ENCODE results near the gene GGT5.
A peak's percentile ranks its signal among the peaks of the same experiment; 100 is the strongest.

Gene GGT5

DNA sequence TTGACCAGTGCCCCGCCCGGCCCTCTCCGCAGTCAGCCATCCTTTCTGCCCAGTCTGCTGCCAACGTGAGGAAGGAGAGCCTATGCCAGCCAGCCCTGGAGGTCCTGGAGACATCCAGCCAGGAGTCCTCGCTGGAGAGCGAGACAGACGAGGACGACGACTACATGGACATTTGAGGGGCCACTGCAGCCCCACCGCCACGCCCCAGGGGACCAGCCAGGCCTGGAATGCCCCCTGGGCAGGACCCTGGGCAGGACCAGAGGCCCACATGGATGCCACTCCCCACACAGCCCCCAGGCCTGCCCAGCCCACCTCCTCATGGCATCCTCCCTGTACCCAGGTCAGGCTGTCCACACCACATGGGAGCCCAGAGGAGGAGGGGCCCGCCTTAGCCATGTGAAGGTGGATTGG lies 66.9 kb downstream of the GGT5 start:
- TF ChIP-seq, protein P1, sequence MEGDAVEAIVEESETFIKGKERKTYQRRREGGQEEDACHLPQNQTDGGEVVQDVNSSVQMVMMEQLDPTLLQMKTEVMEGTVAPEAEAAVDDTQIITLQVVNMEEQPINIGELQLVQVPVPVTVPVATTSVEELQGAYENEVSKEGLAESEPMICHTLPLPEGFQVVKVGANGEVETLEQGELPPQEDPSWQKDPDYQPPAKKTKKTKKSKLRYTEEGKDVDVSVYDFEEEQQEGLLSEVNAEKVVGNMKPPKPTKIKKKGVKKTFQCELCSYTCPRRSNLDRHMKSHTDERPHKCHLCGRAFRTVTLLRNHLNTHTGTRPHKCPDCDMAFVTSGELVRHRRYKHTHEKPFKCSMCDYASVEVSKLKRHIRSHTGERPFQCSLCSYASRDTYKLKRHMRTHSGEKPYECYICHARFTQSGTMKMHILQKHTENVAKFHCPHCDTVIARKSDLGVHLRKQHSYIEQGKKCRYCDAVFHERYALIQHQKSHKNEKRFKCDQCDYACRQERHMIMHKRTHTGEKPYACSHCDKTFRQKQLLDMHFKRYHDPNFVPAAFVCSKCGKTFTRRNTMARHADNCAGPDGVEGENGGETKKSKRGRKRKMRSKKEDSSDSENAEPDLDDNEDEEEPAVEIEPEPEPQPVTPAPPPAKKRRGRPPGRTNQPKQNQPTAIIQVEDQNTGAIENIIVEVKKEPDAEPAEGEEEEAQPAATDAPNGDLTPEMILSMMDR (IDR thresholded peaks at IDR 0.05; ENCODE audit: low read depth, low read length, missing control alignments): no peak
- no peak overlapping the region for H3K4me3 ChIP-seq (ENCODE audit: low read depth, low read length)
- no peak for DNase-seq (ENCODE audit: low read depth)

DNA sequence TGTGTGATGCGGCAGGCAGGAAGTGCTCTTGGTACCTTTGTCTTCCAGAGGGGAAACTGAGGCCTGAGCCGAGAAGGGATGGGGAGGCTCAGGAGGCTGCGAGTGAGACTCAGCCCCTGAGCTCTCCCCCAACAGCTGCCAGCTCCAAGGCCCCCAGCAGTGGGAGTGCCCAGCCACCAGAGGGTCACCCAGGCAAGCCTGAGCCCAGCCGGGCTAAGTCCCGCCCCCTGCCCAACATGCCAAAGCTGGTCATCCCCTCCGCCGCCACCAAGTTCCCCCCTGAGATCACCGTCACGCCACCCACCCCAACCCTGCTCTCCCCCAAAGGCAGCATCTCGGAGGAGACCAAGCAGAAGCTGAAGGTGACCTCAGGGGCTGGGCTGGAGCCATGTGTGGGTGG lies 67.4 kb downstream of the GGT5 start:
- TF ChIP-seq, protein P1 (IDR thresholded peaks at IDR 0.05; ENCODE audit: low read depth, low read length, missing control alignments): no peak
- H3K4me3 ChIP-seq (ENCODE audit: low read depth, low read length): no peak overlapping the region
- DNase-seq (ENCODE audit: low read depth): no peak

DNA sequence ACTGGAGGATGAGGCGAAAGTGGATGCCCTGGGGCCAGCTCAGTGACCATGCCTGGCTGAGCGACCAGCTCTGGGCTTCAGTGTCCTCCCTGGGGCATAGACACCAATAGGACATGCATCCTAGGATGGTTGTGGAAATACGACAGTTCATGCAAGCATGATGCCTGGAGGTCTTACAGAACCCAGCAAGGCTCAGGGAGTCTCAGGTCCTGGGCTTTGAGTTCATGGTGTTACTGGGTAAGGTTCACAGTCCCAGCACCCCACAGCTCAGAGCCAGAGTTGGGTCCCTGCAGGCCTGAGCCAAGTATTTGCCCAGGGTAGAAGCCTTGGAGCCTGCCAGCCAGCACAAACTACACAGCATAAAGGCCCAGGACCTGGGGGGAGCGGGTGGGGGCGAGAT lies 67.8 kb downstream of the GGT5 start:
- TF ChIP-seq, protein P1 (IDR thresholded peaks at IDR 0.05; ENCODE audit: low read depth, low read length, missing control alignments): no peak
- no peak for DNase-seq (ENCODE audit: low read depth)
- H3K4me3 ChIP-seq (ENCODE audit: low read depth, low read length): no peak overlapping the region

DNA sequence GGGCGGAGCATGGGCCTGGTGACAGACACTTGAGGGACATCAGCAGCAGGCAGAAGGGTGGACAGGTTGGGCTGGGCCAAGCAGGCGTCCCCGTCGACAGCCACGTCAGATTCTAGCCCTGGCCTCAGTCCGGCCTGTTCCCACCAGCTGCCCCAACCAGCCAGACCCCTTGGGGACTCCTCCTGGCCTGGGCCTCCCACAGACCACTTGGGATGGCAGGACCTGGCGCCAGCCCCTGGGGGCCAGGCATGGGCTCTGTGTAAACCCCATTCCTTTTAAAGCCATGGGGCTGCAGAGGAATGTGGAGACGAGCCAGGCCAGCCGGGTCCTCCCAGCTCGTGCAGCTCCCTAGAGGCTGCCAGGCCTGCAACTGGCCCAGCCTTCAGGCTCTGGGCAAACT lies 68.3 kb downstream of the GGT5 start:
- TF ChIP-seq, protein P1 (IDR thresholded peaks at IDR 0.05; ENCODE audit: low read depth, low read length, missing control alignments): no peak
- no peak for DNase-seq (ENCODE audit: low read depth)
- no peak overlapping the region for H3K4me3 ChIP-seq (ENCODE audit: low read depth, low read length)

DNA sequence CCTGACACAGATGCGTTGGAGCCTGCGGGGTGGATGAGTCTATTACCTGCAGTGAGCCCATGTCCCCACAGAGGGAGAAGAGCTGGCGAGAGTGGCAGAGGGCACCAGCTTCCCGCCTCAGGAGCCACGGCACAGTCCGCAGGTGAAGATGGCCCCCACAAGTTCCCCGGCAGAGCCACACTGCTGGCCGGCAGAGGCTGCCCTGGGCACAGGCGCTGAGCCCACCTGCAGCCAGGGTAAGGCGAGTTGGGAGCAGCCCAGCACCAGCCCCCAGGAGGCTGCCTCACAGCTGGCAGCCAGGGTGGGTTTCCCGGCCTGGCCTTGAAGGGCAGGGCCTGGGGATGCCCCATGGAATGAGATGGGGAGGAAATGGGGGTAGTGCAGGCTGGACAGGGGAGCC lies 68.8 kb downstream of the GGT5 start:
- H3K4me3 ChIP-seq (ENCODE audit: low read depth, low read length): no peak overlapping the region
- TF ChIP-seq, protein P1 (IDR thresholded peaks at IDR 0.05; ENCODE audit: low read depth, low read length, missing control alignments): no peak
- no peak for DNase-seq (ENCODE audit: low read depth)

DNA sequence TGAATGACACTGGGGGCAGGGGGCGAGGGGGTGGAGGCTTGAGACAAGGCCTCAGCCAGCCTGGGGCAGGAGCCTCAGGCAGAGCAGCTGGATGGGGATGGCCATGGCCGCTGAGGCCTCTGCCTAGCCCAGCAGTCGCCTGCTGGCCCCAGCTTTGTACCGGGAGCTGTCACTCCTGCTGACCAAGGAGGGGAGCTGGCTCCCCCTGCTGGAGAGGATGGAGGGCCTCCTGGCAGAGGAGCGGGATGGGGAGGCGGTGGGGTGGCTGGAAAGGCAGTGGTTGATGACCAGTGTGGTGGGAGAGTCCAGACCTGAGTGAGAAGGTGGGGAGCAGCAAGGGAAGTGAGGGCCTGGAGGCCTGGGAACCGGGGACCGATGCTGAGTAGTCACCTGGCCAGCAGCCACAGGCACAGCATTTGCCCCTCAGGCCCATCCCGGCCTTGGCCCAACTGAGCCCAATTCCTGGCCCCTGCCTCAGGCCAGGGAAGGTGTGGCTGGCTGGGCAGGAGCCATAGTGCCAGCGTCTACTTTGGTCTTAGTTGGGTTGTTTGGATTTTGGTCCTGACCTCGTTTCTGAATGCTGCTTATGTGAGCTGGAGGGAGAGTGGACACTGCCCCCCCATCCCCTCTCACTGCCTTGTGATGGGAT lies 69.6 kb downstream of the GGT5 start:
- TF ChIP-seq, protein P1 (IDR thresholded peaks at IDR 0.05; ENCODE audit: low read depth, low read length, missing control alignments): peak; percentile 88
- DNase-seq (ENCODE audit: low read depth): no peak
- H3K4me3 ChIP-seq (ENCODE audit: low read depth, low read length): no peak overlapping the region

DNA sequence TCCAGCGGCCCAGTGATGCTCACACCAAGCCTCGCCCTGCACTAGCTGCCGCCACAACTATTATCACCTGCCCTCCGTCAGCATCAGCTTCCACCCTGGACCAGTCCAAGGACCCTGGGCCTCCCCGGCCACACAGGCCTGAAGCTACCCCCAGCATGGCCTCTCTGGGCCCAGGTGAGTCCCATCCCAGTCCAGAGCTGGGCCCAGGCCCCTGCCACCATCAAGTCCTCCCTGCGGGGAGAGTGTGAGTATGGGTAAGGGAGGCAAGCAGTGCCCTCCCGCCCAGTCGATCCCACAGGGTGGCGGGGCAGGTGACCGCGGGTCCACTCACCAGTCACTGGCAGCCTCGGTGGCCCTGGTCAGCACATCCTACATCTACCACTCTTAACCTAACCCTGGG lies 73.1 kb downstream of the GGT5 start:
- TF ChIP-seq, protein P1 (IDR thresholded peaks at IDR 0.05; ENCODE audit: low read depth, low read length, missing control alignments): no peak

More for the DNA sequence above, 73.1 kb downstream of the GGT5 start:
- H3K4me3 ChIP-seq (ENCODE audit: low read depth, low read length): no peak overlapping the region
- no peak for DNase-seq (ENCODE audit: low read depth)

Data from GM12864 (cell line).